Measurements from ENCODE around the gene NPR3.

Gene NPR3

GRCh38 chr5:32812399-32812798 is 101.3 kb downstream of the NPR3 start:
- DNase-seq (ENCODE audit: low read depth): no peak

DNA sequence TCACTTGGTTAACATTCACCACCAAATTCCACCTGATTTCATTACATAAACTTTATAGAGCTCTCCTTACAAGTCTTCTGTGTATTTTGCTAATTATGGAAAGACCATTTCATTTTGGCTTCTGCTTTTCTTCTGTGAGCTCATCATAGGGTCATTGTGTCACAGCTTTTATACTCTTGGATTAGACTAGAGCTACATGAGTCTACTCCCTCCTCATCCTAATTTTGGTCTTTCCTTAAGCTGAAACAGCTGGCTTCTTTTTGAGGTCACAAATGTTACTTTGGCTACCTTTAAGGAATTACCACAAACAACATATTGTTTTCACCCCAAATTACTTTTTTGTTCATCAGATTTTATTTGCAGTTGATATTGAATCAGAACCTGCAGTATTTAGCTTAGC is 103.0 kb downstream of the NPR3 start:
- no peak for DNase-seq (ENCODE audit: low read depth)

DNA sequence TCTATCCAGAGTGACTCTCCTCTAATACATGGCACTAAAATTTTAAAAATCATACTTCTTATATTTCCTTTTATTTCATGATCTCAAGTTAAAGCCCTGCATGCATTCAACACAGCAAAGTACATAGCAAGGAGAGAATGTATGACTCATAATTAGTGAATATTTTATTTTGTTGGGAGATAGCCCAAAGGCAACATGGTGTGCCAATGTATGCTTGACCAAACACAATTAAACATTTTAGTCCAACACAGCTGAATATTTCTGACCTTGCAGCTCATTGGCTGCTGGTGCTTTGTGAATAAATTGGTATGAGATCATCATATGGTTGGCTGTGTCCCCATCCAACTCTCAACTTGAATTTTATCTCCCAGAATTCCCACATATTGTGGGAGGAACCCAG is 103.5 kb downstream of the NPR3 start:
- no peak for DNase-seq (ENCODE audit: low read depth)

DNA sequence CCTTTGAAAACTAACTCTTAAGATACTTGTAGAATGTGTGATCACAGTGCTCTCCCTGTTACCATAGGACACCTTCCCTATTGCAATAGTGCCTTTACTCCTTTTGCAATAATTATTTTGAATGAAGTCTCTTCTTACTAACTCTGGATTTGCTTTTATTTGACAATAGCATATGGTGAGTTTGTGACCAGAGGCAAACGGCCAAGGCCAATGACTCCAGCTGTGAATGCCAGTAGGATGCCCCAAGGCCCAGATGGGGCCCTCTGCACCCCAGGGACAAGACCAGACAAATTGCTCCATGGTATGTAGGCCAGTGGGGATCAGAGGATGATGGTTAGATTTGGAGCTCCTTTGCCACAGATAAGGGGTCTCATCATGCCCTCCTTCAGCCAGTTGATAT is 116.9 kb downstream of the NPR3 start:
- no peak for DNase-seq (ENCODE audit: low read depth)

DNA sequence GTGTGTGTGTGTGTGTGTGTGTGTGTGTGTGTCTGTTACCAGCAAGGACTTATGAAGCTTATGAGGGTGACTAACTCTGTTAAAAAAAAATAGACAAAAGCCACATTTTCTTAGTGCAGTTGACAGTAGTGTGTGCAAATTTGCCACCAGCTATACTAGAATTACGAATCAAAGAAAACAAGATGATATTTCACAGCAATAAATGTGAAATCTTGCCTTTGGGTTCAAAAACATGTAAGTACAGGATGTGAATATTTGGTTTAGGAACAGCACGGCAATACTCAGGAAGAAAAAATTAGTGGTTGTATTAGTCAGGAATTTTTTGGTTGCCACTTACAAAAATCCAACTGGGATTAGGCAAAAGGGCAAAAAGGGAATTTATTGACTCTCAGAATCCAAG is 117.4 kb downstream of the NPR3 start:
- no peak for DNase-seq (ENCODE audit: low read depth)

DNA sequence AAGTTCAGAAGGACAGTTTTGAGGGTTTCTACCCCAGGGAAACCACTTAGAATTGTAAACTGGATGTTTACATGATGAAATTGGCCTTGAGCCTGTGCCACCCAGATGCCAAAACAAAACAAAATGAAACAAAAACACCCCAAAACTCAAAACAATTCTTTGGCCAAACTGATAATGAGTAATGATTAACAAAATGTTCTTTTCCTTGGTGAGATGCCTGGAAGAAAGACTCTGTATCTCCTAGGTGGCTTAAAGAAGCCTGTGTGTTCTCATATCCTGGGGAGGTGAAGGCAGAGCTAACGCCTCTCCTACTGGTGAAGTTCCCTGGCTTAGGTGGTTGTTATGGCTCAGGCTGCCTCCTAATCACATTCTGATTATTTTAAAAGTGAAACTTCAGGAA is 120.5 kb downstream of the NPR3 start:
- DNase-seq (ENCODE audit: low read depth): no peak

DNA sequence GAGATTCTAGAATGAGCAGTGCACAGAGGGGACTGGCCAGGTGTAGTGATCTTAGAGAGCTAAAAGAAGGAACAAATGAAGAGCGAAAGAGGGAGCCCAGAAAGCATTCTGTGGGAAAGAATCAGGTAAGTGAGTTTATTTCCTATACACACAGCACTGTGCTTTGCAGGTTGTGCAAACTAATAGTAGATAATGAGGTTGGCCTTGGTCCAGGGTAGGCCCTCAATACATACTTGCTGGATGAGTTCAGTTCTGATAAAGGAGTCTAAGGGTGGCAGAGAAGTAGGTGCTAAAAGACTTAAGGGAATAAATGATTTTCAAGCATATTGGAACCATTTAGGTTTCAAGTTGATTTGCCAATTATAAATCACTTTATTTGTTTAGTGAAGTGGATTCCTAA is 122.0 kb downstream of the NPR3 start:
- no peak for DNase-seq (ENCODE audit: low read depth)

- DNase-seq (ENCODE audit: low read depth): no peak
Measured at GRCh38 chr5:32833663-32834062, 122.5 kb downstream of the NPR3 start.

GRCh38 chr5:32834251-32834650 is 123.1 kb downstream of the NPR3 start:
- no peak for DNase-seq (ENCODE audit: low read depth)

DNA sequence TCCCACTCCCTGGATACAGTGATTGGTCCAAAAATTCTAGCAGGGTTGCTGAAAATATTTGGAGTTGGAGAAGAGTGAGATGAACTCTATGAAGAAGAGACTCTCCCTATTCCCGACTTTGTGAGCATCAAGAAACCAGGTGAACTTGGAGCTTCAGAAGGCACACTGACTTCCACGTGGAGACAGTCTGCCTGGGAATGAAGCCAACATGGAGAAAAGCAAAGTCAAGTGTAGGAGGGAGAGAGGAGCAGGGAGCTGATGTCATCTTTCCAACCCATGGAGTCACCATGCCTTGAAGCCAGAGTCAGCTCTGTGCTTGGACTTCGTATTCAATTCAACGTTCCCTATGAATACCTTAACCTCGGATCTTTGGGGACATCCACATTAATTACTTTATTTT is 125.1 kb downstream of the NPR3 start:
- DNase-seq (ENCODE audit: low read depth): no peak

GRCh38 chr5:32837211-32837610 is 126.1 kb downstream of the NPR3 start:
- no peak for DNase-seq (ENCODE audit: low read depth)

GRCh38 chr5:32839106-32839505 is 128.0 kb downstream of the NPR3 start:
- no peak for DNase-seq (ENCODE audit: low read depth)

DNA sequence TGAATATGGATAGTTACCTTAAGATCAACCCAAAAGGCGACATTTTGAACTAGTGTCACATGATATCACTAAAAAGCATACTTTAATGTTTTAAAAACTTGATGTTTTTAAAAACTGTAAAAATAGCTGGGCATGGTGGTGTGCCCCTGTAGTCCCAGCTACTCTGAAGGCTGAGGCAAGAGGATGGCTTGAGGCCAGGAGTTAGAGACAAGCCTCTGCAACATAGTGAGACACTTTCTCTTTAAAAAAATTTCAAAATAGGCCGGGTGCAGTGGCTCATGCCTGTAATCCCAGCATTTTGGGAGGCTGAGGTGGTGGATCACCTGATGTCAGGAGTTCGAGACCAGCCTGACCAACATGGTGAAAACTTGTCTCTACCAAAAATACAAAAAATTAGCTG is 129.5 kb downstream of the NPR3 start:
- DNase-seq (ENCODE audit: low read depth): no peak

Data from activated T-cell treated with anti-CD3 and anti-CD28 coated beads for 24 hours (primary cell).